ENCODE data around the gene NPW. TPM values are rescaled to one million over a fixed set of nuclear protein-coding genes. Genes with fewer than 3 reads are reported as not detected.

Gene NPW
- total RNA-seq, 1 donor from 2014 or later, result not detected

Small RNAs within 50 kb of the gene (small RNA-seq; reads per million reads assigned to genes)
- gene AC005363.2 (not detected), gene RN7SL219P (not detected)

Other genes with a start within 250 kb of the NPW start
- 20.4 TPM for gene NME3, start 248.2 kb upstream of the NPW start, total RNA-seq
- 5.2 TPM for gene EME2, start 247.0 kb upstream of the NPW start, total RNA-seq
- 17.7 TPM for gene MRPS34, start 246.7 kb upstream of the NPW start, total RNA-seq
- gene SPSB3, start 237.2 kb upstream of the NPW start, total RNA-seq, result 27.7 TPM
- 40.7 TPM for gene NUBP2, start 236.8 kb upstream of the NPW start, total RNA-seq
- gene IGFALS, start 226.1 kb upstream of the NPW start, total RNA-seq, result not detected
- 42.3 TPM for gene HAGH, start 193.0 kb upstream of the NPW start, total RNA-seq
- gene FAHD1, start 192.6 kb upstream of the NPW start, total RNA-seq, result 23.0 TPM
- gene MEIOB, start 147.6 kb upstream of the NPW start, total RNA-seq, result under 0.01 TPM
- not detected for gene HS3ST6, start 101.4 kb upstream of the NPW start, total RNA-seq
- 13.6 TPM for gene MSRB1, start 76.6 kb upstream of the NPW start, total RNA-seq
- gene RPL3L, start 65.1 kb upstream of the NPW start, total RNA-seq, result 84.5 TPM
- gene NDUFB10, start 60.2 kb upstream of the NPW start, total RNA-seq, result 130 TPM
- 3,178 TPM for gene RPS2, start 55.0 kb upstream of the NPW start, total RNA-seq
- gene RNF151, start 52.9 kb upstream of the NPW start, total RNA-seq, result not detected
- gene TBL3, start 47.7 kb upstream of the NPW start, total RNA-seq, result 18.8 TPM
- 1.6 TPM for gene NOXO1, start 38.3 kb upstream of the NPW start, total RNA-seq
- 4.7 TPM for gene GFER, start 35.6 kb upstream of the NPW start, total RNA-seq
- gene SYNGR3, start 29.8 kb upstream of the NPW start, total RNA-seq, result 0.52 TPM
- gene ZNF598, start 10.0 kb upstream of the NPW start, total RNA-seq, result 4.7 TPM
- 15.1 TPM for gene NHERF2, start 7.1 kb downstream of the NPW start, total RNA-seq
- gene NTHL1, start 28.0 kb downstream of the NPW start, total RNA-seq, result 13.6 TPM
- 49.6 TPM for gene TSC2, start 28.2 kb downstream of the NPW start, total RNA-seq
- 88.7 TPM for gene PKD1, start 116.1 kb downstream of the NPW start, total RNA-seq
- not detected for gene RAB26, start 128.8 kb downstream of the NPW start, total RNA-seq
- gene TRAF7, start 136.0 kb downstream of the NPW start, total RNA-seq, result 24.0 TPM
- 0.52 TPM for gene CASKIN1, start 176.8 kb downstream of the NPW start, total RNA-seq
- gene MLST8, start 185.7 kb downstream of the NPW start, total RNA-seq, result 7.8 TPM
- gene BRICD5, start 191.1 kb downstream of the NPW start, total RNA-seq, result 2.1 TPM
- gene PGP, start 195.1 kb downstream of the NPW start, total RNA-seq, result 9.9 TPM
- 12.5 TPM for gene E4F1, start 203.8 kb downstream of the NPW start, total RNA-seq
- gene DNASE1L2, start 216.7 kb downstream of the NPW start, total RNA-seq, result 0.52 TPM
- 42.3 TPM for gene ECI1, start 231.8 kb downstream of the NPW start, total RNA-seq
- gene RNPS1, start 248.3 kb downstream of the NPW start, total RNA-seq, result 42.3 TPM